Cardiac muscle cell (in vitro differentiated cells and primary cell): ENCODE data around the gene RPS6KA5. TPM values are rescaled to one million over a fixed set of nuclear protein-coding genes. Genes with fewer than 3 reads are reported as not detected.

Source experiments
- DNase-seq, 2 donors: peaks; one replicate each; pipeline versions ENCODE4 v3.0.0 to v3.0.0-alpha.2; 2010 to 2017; ENCODE audit warnings: low read depth in 1 of 2, low spot score in 1 of 2
- H3K27ac ChIP-seq: fragments of 200-600 bp; sonication (generic); 2 replicates; pipeline ENCODE4 v1.5.1; 2016
- H3K27me3 ChIP-seq: fragments of 200-600 bp; sonication (generic); 2 replicates; pipeline ENCODE4 v1.6.0; 2016; ENCODE audit warnings: control low read depth
- H3K36me3 ChIP-seq: fragments of 200-600 bp; sonication (generic); 2 replicates; pipeline ENCODE4 v1.5.1; 2016; ENCODE audit warnings: control low read depth
- H3K4me1 ChIP-seq: fragments of 200-600 bp; sonication (generic); 2 replicates; pipeline ENCODE4 v1.8.1; 2017; ENCODE audit warnings: low read depth, mild to moderate bottlenecking, mixed run types
- H3K4me3 ChIP-seq: fragments of 200-600 bp; sonication (generic); 2 replicates; pipeline ENCODE4 v1.5.1; 2016; ENCODE audit warnings: mild to moderate bottlenecking
- H3K9me3 ChIP-seq: fragments of 200-600 bp; sonication (generic); 2 replicates; pipeline ENCODE4 v1.5.1; 2017; ENCODE audit warnings: low read depth, mild to moderate bottlenecking, control low read depth
- polyA plus RNA-seq: library from polyadenylated mRNA; unstranded; fragments of >200 nt; fragmentation: Nextera tagmentation; extraction: Ambion mirVana; gene quantifications from 2 replicates; pipeline ENCODE4 v1.2.1, GENCODE V29; 2016
- total RNA-seq: library from RNA; depleted of rRNA; stranded (reverse); fragments of >200 nt; gene quantifications from 2 replicates; pipeline ENCODE4 v1.2.3, GENCODE V29; 2016
- TF ChIP-seq, protein P1 (sequence below): IDR thresholded peaks from 2 replicates; pipeline ENCODE4 v1.5.1; 2012; ENCODE audit warnings: low read depth, mild to moderate bottlenecking, low read length

RPS6KA5 gene
- total and polyA plus RNA-seq, 2 experiments from 2014 or later: 3.3 to 10.9 TPM

DNA sequence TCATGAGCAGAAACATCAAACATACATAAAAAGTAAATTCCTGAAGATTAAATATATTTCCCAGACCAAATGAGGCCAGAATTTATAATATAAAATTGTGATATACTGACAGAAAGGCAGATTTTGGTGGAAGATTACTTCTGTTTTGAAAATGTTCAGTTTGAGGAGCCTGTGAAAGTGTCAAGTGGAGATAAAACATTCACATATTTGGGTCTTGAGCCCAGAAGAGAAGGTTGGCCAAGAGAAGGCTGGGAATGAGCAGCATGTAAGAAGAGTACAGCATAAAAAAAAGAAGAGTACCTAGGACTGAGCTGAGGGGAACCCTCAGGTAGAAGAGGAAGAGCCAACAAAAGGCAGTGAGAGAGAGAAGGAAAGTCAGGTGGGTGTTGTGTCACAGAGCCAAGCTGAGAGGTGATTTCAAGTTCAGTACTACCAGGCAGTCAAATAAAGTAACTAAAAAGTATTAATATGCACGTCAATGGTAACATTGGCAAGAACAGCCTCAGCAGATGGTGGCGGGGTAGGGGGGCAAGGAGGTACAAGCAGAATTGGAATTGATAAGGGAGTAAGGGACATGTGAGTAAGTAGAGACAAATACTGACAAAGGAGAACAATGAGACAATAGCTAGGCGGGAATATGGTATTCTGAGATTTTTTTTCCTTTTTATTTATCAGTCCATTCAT is 123.5 kb downstream of the RPS6KA5 start:
- DNase-seq: no peak
- Histone ChIP-seq H3K9me3 (no peaks in the 10 kb centered on the region), H3K27ac (no peak overlapping the region), H3K36me3 (no peaks in the 10 kb centered on the region), H3K4me3 (no peak overlapping the region), H3K4me1 (no peaks in the 10 kb centered on the region), H3K27me3 (no peaks in the 10 kb centered on the region)
- TF ChIP-seq, protein P1, sequence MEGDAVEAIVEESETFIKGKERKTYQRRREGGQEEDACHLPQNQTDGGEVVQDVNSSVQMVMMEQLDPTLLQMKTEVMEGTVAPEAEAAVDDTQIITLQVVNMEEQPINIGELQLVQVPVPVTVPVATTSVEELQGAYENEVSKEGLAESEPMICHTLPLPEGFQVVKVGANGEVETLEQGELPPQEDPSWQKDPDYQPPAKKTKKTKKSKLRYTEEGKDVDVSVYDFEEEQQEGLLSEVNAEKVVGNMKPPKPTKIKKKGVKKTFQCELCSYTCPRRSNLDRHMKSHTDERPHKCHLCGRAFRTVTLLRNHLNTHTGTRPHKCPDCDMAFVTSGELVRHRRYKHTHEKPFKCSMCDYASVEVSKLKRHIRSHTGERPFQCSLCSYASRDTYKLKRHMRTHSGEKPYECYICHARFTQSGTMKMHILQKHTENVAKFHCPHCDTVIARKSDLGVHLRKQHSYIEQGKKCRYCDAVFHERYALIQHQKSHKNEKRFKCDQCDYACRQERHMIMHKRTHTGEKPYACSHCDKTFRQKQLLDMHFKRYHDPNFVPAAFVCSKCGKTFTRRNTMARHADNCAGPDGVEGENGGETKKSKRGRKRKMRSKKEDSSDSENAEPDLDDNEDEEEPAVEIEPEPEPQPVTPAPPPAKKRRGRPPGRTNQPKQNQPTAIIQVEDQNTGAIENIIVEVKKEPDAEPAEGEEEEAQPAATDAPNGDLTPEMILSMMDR: no peak

DNA sequence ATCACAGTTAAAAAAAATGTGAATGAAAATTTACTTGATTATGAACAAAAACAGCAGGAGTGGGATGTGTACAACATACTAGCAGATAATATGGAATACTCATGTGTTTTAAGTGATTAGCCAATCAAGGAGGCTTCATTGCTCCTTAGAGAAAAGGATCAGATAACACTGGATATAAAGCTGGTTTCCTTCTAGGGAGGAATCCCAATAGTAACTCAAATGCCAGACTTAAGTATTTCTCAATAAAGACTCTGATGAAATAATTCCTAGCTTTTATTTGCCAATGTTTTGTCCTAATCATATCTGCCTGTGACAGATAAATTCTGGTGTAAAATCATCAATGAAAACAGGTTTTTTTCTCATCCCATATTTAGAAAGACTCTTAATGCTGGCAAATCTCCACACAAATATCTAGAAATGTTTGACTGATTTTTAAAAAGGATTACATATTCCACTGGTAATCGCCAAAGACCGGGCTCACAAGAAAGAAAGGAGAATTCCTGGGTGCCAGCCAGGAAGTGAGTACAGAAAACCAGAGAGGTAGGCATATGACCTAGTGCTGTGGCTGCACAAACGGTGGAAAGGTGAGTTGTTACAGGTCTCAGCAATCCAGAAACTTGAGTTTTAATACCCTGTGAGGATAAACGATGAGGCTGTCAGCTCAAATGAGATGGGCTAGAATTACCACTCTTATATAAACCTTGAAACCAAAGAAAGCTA is 135.7 kb downstream of the RPS6KA5 start:
- Histone ChIP-seq H3K36me3 (no peaks in the 10 kb centered on the region), H3K4me1 (no peaks in the 10 kb centered on the region), H3K4me3 (no peak overlapping the region), H3K27ac (no peak overlapping the region), H3K27me3 (no peaks in the 10 kb centered on the region), H3K9me3 (no peaks in the 10 kb centered on the region)
- TF ChIP-seq, protein P1: no peak
- peak in 1 of 2 donors; percentile 61 for DNase-seq

DNA sequence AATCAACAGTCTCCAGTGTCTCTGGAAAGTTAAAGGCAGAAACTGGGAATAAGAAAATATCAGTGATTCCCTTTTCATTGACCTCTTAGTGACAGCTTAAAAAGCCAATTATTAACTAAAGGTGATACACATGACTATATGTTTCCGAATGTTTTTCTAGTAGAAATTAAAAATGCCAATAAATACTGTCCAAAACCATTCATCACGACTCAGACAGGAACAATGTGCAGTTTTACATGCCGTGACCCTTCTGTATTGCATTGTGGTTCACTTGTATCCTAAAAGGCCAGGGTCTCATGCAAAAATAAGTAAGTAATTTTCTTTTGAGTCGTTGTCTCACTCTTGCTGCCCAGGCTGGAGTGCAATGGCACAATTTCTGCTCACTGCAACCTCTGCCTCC is 138.3 kb downstream of the RPS6KA5 start:
- Histone ChIP-seq H3K36me3 (no peaks in the 10 kb centered on the region), H3K27me3 (no peaks in the 10 kb centered on the region), H3K4me1 (no peaks in the 10 kb centered on the region), H3K27ac (no peak overlapping the region), H3K4me3 (no peak overlapping the region), H3K9me3 (no peaks in the 10 kb centered on the region)
- TF ChIP-seq, protein P1: no peak
- DNase-seq: no peak

DNA sequence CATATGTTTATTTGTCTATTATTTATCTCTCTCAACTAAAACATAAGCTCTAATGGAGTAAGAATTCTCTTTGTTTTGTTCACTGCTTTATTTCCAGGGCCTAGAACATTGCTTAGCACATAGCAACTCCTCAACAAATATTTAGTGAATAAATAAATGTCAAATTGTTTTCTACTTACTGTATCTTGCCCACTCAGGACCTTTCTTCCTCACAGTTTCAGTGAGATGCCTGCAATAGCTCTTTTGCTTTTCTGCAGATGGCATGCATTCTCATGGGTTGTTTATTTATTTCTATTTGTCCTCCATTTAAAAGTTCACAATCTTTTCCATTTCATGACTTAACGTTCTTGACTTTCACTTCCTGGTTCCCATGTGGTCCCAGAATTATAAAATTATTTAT is 149.3 kb downstream of the RPS6KA5 start:
- Histone ChIP-seq H3K27ac (no peak overlapping the region), H3K36me3 (no peaks in the 10 kb centered on the region), H3K27me3 (no peaks in the 10 kb centered on the region), H3K4me3 (no peak overlapping the region), H3K4me1 (no peaks in the 10 kb centered on the region), H3K9me3 (no peaks in the 10 kb centered on the region)
- TF ChIP-seq, protein P1: no peak
- DNase-seq: no peak

DNA sequence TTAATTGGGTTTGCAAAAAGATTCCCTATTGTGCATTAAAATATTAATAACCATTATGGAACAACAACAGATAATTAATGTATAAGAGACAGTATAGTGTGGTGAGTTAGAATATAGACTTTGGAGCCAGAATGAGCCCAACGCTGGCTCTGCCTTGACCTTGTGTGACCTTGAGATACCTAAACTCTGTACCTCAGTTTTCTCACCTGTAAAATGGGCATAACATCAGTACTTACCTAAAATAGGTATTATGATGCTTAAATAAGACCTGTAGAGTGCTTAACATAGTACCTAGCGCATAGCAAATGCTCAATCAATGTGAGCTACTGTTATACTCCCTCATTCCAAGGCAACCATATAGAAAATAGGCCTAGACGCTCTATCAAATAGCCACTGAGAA is 153.3 kb downstream of the RPS6KA5 start:
- no peaks in the 10 kb centered on the region for H3K4me1 ChIP-seq
- H3K27me3 ChIP-seq: no peaks in the 10 kb centered on the region
- DNase-seq: no peak
- H3K36me3 ChIP-seq: no peaks in the 10 kb centered on the region
- no peaks in the 10 kb centered on the region for H3K9me3 ChIP-seq
- H3K4me3 ChIP-seq: no peak overlapping the region
- no peak overlapping the region for H3K27ac ChIP-seq
- TF ChIP-seq, protein P1: no peak
